SK-N-SH treated with all-trans-retinoic acid at 6 μM for 48 hours (cell line): ENCODE data around the gene HOGA1.
A peak's percentile ranks its signal among the peaks of the same experiment; 100 is the strongest.

Experiments
- ATAC-seq: fragments of 200-7000 bp; cut with Tn5 transposase; 3 replicates; pipeline ENCODE4 v1.9.1; 2020; ENCODE audit warnings: mild to moderate bottlenecking, moderate library complexity
- ARNTL ChIP-seq: fragments of 450-650 bp; formaldehyde crosslinking; IDR thresholded peaks from 2 replicates; pipeline ENCODE4 v1.5.0; 2020; ENCODE audit warnings: low read depth, mild to moderate bottlenecking, moderate library complexity, borderline replicate concordance
- CSDC2 ChIP-seq: fragments of 250-450 bp; sonication (Bioruptor Pico); IDR thresholded peaks from 2 replicates; pipeline ENCODE4 v1.5.0; 2020; ENCODE audit warnings: mild to moderate bottlenecking, moderate library complexity
- ESRRG ChIP-seq: fragments of 250-450 bp; sonication (Bioruptor Pico); IDR thresholded peaks from 2 replicates; pipeline ENCODE4 v1.6.1; 2021; ENCODE audit warnings: mild to moderate bottlenecking
- GLIS3 ChIP-seq: fragments of 250-450 bp; sonication (Bioruptor Pico); IDR thresholded peaks from 2 replicates; pipeline ENCODE4 v1.5.0; 2020; ENCODE audit warnings: mild to moderate bottlenecking, moderate library complexity
- ISL1 ChIP-seq: fragments of 250-450 bp; sonication (Bioruptor Pico); IDR thresholded peaks from 2 replicates; pipeline ENCODE4 v2.1.2; 2022; ENCODE audit warnings: mild to moderate bottlenecking, moderate library complexity
- OSR1 ChIP-seq: fragments of 250-450 bp; sonication (Bioruptor Pico); IDR thresholded peaks from 2 replicates; pipeline ENCODE4 v1.8.0; 2022; ENCODE audit warnings: moderate library complexity, mild to moderate bottlenecking, inconsistent platforms
- PPARA ChIP-seq: fragments of 250-450 bp; sonication (Bioruptor Pico); IDR thresholded peaks from 2 replicates; pipeline ENCODE4 v1.5.0; 2020; ENCODE audit warnings: mild to moderate bottlenecking, borderline replicate concordance
- RARB ChIP-seq: fragments of 250-450 bp; sonication (Bioruptor Pico); IDR thresholded peaks from 2 replicates; pipeline ENCODE4 v1.8.0; 2021; ENCODE audit warnings: mild to moderate bottlenecking, moderate library complexity
- TCF4 ChIP-seq: fragments of 250-450 bp; sonication (Bioruptor Pico); IDR thresholded peaks from 2 replicates; pipeline ENCODE4 v1.8.0; 2021; ENCODE audit warnings: mild to moderate bottlenecking, moderate library complexity, borderline replicate concordance
- TOX ChIP-seq: fragments of 250-450 bp; sonication (Bioruptor Pico); IDR thresholded peaks from 2 replicates; pipeline ENCODE4 v1.8.0; 2021; ENCODE audit warnings: mild to moderate bottlenecking, moderate library complexity, borderline replicate concordance
- TSHZ2 ChIP-seq: fragments of 250-450 bp; sonication (Bioruptor Pico); IDR thresholded peaks from 2 replicates; pipeline ENCODE4 v1.5.0; 2020; ENCODE audit warnings: mild to moderate bottlenecking, moderate library complexity
- ZC3H10 ChIP-seq: fragments of 250-450 bp; sonication (Bioruptor Pico); IDR thresholded peaks from 2 replicates; pipeline ENCODE4 v1.5.1; 2021; ENCODE audit warnings: mild to moderate bottlenecking, moderate library complexity
- ZFP3 ChIP-seq: fragments of 250-450 bp; sonication (Bioruptor Pico); IDR thresholded peaks from 2 replicates; pipeline ENCODE4 v1.5.0; 2020; ENCODE audit warnings: mild to moderate bottlenecking, moderate library complexity
- ZFP30 ChIP-seq: fragments of 450-650 bp; formaldehyde crosslinking; IDR thresholded peaks from 2 replicates; pipeline ENCODE4 v1.5.0; 2022; ENCODE audit warnings: mild to moderate bottlenecking, moderate library complexity
- ZNF565 ChIP-seq: fragments of 450-650 bp; formaldehyde crosslinking; conservative IDR thresholded peaks from 2 replicates; pipeline ENCODE4 v1.5.0; 2020; ENCODE audit warnings: low read depth, mild to moderate bottlenecking, moderate library complexity
- ZNF70 ChIP-seq: fragments of 450-650 bp; formaldehyde crosslinking; IDR thresholded peaks from 2 replicates; pipeline ENCODE4 v1.5.0; 2020; ENCODE audit warnings: mild to moderate bottlenecking, moderate library complexity
- ZNF8 ChIP-seq: fragments of 450-650 bp; formaldehyde crosslinking; IDR thresholded peaks from 2 replicates; pipeline ENCODE4 v1.5.0; 2020; ENCODE audit warnings: mild to moderate bottlenecking, moderate library complexity
- TF ChIP-seq, protein P1 (sequence below): fragments of 250-450 bp; sonication (Bioruptor Pico); IDR thresholded peaks from 2 replicates; pipeline ENCODE4 v1.8.0; 2020; ENCODE audit warnings: mild to moderate bottlenecking, moderate library complexity, borderline replicate concordance
- TF ChIP-seq, protein P2 (sequence below): fragments of 250-450 bp; sonication (Bioruptor Pico); IDR thresholded peaks from 2 replicates; pipeline ENCODE4 v1.8.0; 2021; ENCODE audit warnings: low read depth, mild to moderate bottlenecking, moderate library complexity, borderline replicate concordance
- TF ChIP-seq, protein P3 (sequence below): fragments of 250-450 bp; sonication (Bioruptor Pico); IDR thresholded peaks from 2 replicates; pipeline ENCODE4 v1.5.1; 2021; ENCODE audit warnings: mild to moderate bottlenecking, moderate library complexity

The HOGA1 gene

GRCh38 chr10:97651773-97652172 is 67.6 kb downstream of the HOGA1 start:
- TF ChIP-seq ZFP30 (no peak), GLIS3 (no peak), CSDC2 (CRISPR knock-in tag) (no peak), ISL1 (no peak), ZNF565 (CRISPR knock-in tag) (no peak), OSR1 (no peak), ZC3H10 (CRISPR knock-in tag) (no peak), ZFP3 (CRISPR knock-in tag) (no peak), ZNF8 (CRISPR knock-in tag) (no peak), ESRRG (CRISPR knock-in tag) (no peak)
- TF ChIP-seq, protein P1, sequence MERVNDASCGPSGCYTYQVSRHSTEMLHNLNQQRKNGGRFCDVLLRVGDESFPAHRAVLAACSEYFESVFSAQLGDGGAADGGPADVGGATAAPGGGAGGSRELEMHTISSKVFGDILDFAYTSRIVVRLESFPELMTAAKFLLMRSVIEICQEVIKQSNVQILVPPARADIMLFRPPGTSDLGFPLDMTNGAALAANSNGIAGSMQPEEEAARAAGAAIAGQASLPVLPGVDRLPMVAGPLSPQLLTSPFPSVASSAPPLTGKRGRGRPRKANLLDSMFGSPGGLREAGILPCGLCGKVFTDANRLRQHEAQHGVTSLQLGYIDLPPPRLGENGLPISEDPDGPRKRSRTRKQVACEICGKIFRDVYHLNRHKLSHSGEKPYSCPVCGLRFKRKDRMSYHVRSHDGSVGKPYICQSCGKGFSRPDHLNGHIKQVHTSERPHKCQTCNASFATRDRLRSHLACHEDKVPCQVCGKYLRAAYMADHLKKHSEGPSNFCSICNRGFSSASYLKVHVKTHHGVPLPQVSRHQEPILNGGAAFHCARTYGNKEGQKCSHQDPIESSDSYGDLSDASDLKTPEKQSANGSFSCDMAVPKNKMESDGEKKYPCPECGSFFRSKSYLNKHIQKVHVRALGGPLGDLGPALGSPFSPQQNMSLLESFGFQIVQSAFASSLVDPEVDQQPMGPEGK = no peak
- TF ChIP-seq, protein P2, sequence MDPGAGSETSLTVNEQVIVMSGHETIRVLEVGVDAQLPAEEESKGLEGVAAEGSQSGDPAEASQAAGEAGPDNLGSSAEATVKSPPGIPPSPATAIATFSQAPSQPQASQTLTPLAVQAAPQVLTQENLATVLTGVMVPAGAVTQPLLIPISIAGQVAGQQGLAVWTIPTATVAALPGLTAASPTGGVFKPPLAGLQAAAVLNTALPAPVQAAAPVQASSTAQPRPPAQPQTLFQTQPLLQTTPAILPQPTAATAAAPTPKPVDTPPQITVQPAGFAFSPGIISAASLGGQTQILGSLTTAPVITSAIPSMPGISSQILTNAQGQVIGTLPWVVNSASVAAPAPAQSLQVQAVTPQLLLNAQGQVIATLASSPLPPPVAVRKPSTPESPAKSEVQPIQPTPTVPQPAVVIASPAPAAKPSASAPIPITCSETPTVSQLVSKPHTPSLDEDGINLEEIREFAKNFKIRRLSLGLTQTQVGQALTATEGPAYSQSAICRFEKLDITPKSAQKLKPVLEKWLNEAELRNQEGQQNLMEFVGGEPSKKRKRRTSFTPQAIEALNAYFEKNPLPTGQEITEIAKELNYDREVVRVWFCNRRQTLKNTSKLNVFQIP (CRISPR knock-in tag) = no peak
- ATAC-seq = no peak

GRCh38 chr10:97656777-97657176 is 72.6 kb downstream of the HOGA1 start:
- TF ChIP-seq ESRRG (CRISPR knock-in tag) (no peak), RARB (no peak), PPARA (CRISPR knock-in tag) (no peak), TSHZ2 (no peak), GLIS3 (no peak), TCF4 (CRISPR knock-in tag) (no peak), ZNF565 (CRISPR knock-in tag) (no peak), ISL1 (no peak), ARNTL (CRISPR knock-in tag) (no peak), ZFP3 (CRISPR knock-in tag) (no peak), TOX (no peak)
- TF ChIP-seq, protein P1 = no peak
- TF ChIP-seq, protein P3, sequence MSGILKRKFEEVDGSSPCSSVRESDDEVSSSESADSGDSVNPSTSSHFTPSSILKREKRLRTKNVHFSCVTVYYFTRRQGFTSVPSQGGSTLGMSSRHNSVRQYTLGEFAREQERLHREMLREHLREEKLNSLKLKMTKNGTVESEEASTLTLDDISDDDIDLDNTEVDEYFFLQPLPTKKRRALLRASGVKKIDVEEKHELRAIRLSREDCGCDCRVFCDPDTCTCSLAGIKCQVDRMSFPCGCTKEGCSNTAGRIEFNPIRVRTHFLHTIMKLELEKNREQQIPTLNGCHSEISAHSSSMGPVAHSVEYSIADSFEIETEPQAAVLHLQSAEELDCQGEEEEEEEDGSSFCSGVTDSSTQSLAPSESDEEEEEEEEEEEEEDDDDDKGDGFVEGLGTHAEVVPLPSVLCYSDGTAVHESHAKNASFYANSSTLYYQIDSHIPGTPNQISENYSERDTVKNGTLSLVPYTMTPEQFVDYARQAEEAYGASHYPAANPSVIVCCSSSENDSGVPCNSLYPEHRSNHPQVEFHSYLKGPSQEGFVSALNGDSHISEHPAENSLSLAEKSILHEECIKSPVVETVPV = no peak
- ATAC-seq = no peak

- TF ChIP-seq TSHZ2 (peak; percentile 74; the same call in 1 of the 2 replicates), ZC3H10 (CRISPR knock-in tag) (no peak), ISL1 (peak; percentile 28; the same call in 1 of the 2 replicates), ZNF70 (CRISPR knock-in tag) (peak; percentile 15; the same call in 1 of the 2 replicates), TCF4 (CRISPR knock-in tag) (peak; percentile 98), TOX (no peak), ZNF8 (CRISPR knock-in tag) (0 out of 2 replicates have a peak, but pooled peaks have one; percentile 35)
- ATAC-seq = peak; percentile 93
These were observed 75.4 kb downstream of the HOGA1 start for GRCh38 chr10:97659589-97659988.
